GM11168 (cell line): ENCODE measurements around the gene SPIRE2.
"Not testable (repeated sequence)": the region's sequence is repeated elsewhere in the genome, so short reads cannot be mapped to it uniquely, and the experiment has no call there.

ENCODE experiments used
- in situ Hi-C: fragments of 300-500 bp; cut with MboI; formaldehyde crosslinking; loops from one replicate; pipeline ENCODE4 v1.12.0; 2022; ENCODE audit warnings: low sequenced_read_pairs; ENCODE audit not compliant: unreplicated experiment

SPIRE2 gene

GRCh38 chr16:89805136-89805905 lies 23.0 kb upstream of the SPIRE2 start:
- in situ Hi-C loops: no loop called here

- in situ Hi-C loops: not testable (repeated sequence)
Observed at GRCh38 chr16:89806589-89807193, 21.6 kb upstream of the SPIRE2 start.

- in situ Hi-C loops: no loop called here
Observed at GRCh38 chr16:89808475-89808874, 19.8 kb upstream of the SPIRE2 start.

GRCh38 chr16:89811321-89811720 lies 17.0 kb upstream of the SPIRE2 start:
- in situ Hi-C loops: no loop called here

GRCh38 chr16:89815639-89816348 lies 12.5 kb upstream of the SPIRE2 start:
- in situ Hi-C loops: no loop called here

- in situ Hi-C loops: not testable (repeated sequence)
Observed at GRCh38 chr16:89818851-89819403, 9.3 kb upstream of the SPIRE2 start.

GRCh38 chr16:89819448-89819847 lies 8.8 kb upstream of the SPIRE2 start:
- in situ Hi-C loops: not testable (repeated sequence)

GRCh38 chr16:89821438-89822187 lies 6.7 kb upstream of the SPIRE2 start:
- in situ Hi-C loops: no loop called here

- in situ Hi-C loops: no loop called here
Observed at GRCh38 chr16:89822188-89823086, 5.8 kb upstream of the SPIRE2 start.

- in situ Hi-C loops: no loop called here
Observed at GRCh38 chr16:89823087-89823823, 5.0 kb upstream of the SPIRE2 start.

- in situ Hi-C loops: not testable (repeated sequence)
Observed at GRCh38 chr16:89823824-89824148, 4.5 kb upstream of the SPIRE2 start.

- in situ Hi-C loops: no loop called here
Observed at GRCh38 chr16:89826531-89827382, 1.5 kb upstream of the SPIRE2 start.

GRCh38 chr16:89827383-89828198 lies 684 bp upstream of the SPIRE2 start:
- in situ Hi-C loops: no loop called here

GRCh38 chr16:89828870-89829629 lies 775 bp downstream of the SPIRE2 start:
- in situ Hi-C loops: no loop called here

GRCh38 chr16:89829630-89830437 lies 1.6 kb downstream of the SPIRE2 start:
- in situ Hi-C loops: no loop called here
